ENCODE measurements around the gene CNTNAP2. TPM values are rescaled to one million over a fixed set of nuclear protein-coding genes. Genes with fewer than 3 reads are reported as not detected.
"Not testable (repeated sequence)": the region's sequence is repeated elsewhere in the genome, so short reads cannot be mapped to it uniquely, and the experiment has no call there.

The CNTNAP2 gene
- total and polyA plus RNA-seq, 7 donors, result 0.60 to 2.4 (median 1.7) TPM

- no peaks in the 10 kb centered on the region for H3K4me1 ChIP-seq
- no peaks in the 10 kb centered on the region for H3K27me3 ChIP-seq
- no peaks in the 10 kb centered on the region for H3K9me3 ChIP-seq
- no peak for TF ChIP-seq POLR2A (IDR thresholded peaks at IDR 0.05)
- TF ChIP-seq POLR2AphosphoS5 (IDR thresholded peaks at IDR 0.05), result no peak
- no peak for TF ChIP-seq EP300 (IDR thresholded peaks at IDR 0.05)
- TF ChIP-seq CTCF (IDR thresholded peaks at IDR 0.05), result no peak
- H3K4me3 ChIP-seq, result no peak overlapping the region
- no peak overlapping the region for H3K27ac ChIP-seq
- intact Hi-C loops (cut with DNase I), result no loop called here
- H3K36me3 ChIP-seq, result no peaks in the 10 kb centered on the region
- no peak for DNase-seq
Measured at GRCh38 chr7:148458263-148458662, 2341.7 kb downstream of the CNTNAP2 start.

GRCh38 chr7:148461392-148462179 is 2345.0 kb downstream of the CNTNAP2 start:
- Histone ChIP-seq H3K27ac (no peak overlapping the region), H3K27me3 (no peaks in the 10 kb centered on the region), H3K4me3 (no peak overlapping the region), H3K36me3 (no peaks in the 10 kb centered on the region), H3K9me3 (no peaks in the 10 kb centered on the region), H3K4me1 (no peaks in the 10 kb centered on the region)
- 67 to 83% methylated on average over 4 of the region's 4 CpGs for WGBS, 2 donors
- intact Hi-C loops (cut with DNase I), result no loop called here
- TF ChIP-seq POLR2A (IDR thresholded peaks at IDR 0.05) (no peak), EP300 (IDR thresholded peaks at IDR 0.05) (no peak), CTCF (IDR thresholded peaks at IDR 0.05) (no peak), POLR2AphosphoS5 (IDR thresholded peaks at IDR 0.05) (no peak)
- DNase-seq, result no peak

- H3K9me3 ChIP-seq; H3K36me3 ChIP-seq; DNase-seq; H3K4me1 ChIP-seq; H3K27me3 ChIP-seq; intact Hi-C loops (cut with DNase I); H3K27ac ChIP-seq; H3K4me3 ChIP-seq: not testable (repeated sequence)
- WGBS, 2 donors, result 89 to 93% methylated on average over 9 of the region's 9 CpGs
Measured at GRCh38 chr7:148462774-148463173, 2346.2 kb downstream of the CNTNAP2 start.

GRCh38 chr7:148463210-148463609 is 2346.6 kb downstream of the CNTNAP2 start:
- no peak overlapping the region for H3K4me3 ChIP-seq
- no peaks in the 10 kb centered on the region for H3K27me3 ChIP-seq
- H3K36me3 ChIP-seq, result no peaks in the 10 kb centered on the region
- no peak for DNase-seq
- H3K27ac ChIP-seq, result no peak overlapping the region
- H3K9me3 ChIP-seq, result no peaks in the 10 kb centered on the region
- no peak for TF ChIP-seq CTCF (IDR thresholded peaks at IDR 0.05)
- no peak for TF ChIP-seq POLR2A (IDR thresholded peaks at IDR 0.05)
- no peak for TF ChIP-seq EP300 (IDR thresholded peaks at IDR 0.05)
- no peak for TF ChIP-seq POLR2AphosphoS5 (IDR thresholded peaks at IDR 0.05)
- no peaks in the 10 kb centered on the region for H3K4me1 ChIP-seq
- intact Hi-C loops (cut with DNase I), result no loop called here
- WGBS, 2 donors, result 94 to 96% methylated on average over 4 of the region's 4 CpGs

- intact Hi-C loops (cut with DNase I), result no loop called here
- Histone ChIP-seq H3K4me3 (no peak overlapping the region), H3K27me3 (no peaks in the 10 kb centered on the region), H3K4me1 (no peaks in the 10 kb centered on the region), H3K27ac (no peak overlapping the region), H3K9me3 (no peaks in the 10 kb centered on the region), H3K36me3 (no peaks in the 10 kb centered on the region)
- 94 to 96% methylated on average over 7 of the region's 7 CpGs for WGBS, 2 donors
- TF ChIP-seq POLR2A (IDR thresholded peaks at IDR 0.05), result no peak
- DNase-seq, result no peak
Measured at GRCh38 chr7:148464947-148465346, 2348.3 kb downstream of the CNTNAP2 start.

- WGBS, 2 donors, result 95% methylated on average over 15 of the region's 15 CpGs
- not testable (repeated sequence) for H3K4me1 ChIP-seq, DNase-seq
Measured at GRCh38 chr7:148465441-148465840, 2348.8 kb downstream of the CNTNAP2 start.

More at GRCh38 chr7:148465441-148465840, 2348.8 kb downstream of the CNTNAP2 start:
- H3K9me3 ChIP-seq; intact Hi-C loops (cut with DNase I); H3K36me3 ChIP-seq; H3K4me3 ChIP-seq; H3K27ac ChIP-seq; H3K27me3 ChIP-seq: not testable (repeated sequence)
